B cell (primary cell): ENCODE data around the gene SCUBE1. TPM values are rescaled to one million over a fixed set of nuclear protein-coding genes. Genes with fewer than 3 reads are reported as not detected.

ENCODE experiments used
- ATAC-seq: fragments of 200-7000 bp; cut with Tn5 transposase; one replicate; pipeline ENCODE4 v1.10.0; 2021; ENCODE audit warnings: low read depth, mild to moderate bottlenecking, moderate number of reproducible peaks, moderate library complexity
- CTCF ChIA-PET: fragments of 350-600 bp; sonication (Branson Sonifier 250); formaldehyde crosslinking; loops from one replicate; lab custom pipeline; 2021; ENCODE audit warnings: antibody characterized with exemption, inconsistent platforms; lab: Charles Lee
- POLR2A ChIA-PET: fragments of 350-600 bp; sonication (Branson Sonifier 250); formaldehyde crosslinking; loops from one replicate; lab custom pipeline; 2021; ENCODE audit warnings: antibody characterized with exemption; lab: Charles Lee
- DNase-seq: peaks from one replicate; pipeline ENCODE4 v3.0.0; 2013
- H2AFZ ChIP-seq: 2 replicates; pipeline ENCODE4 v1.6.1; 2012; ENCODE audit warnings: mild to moderate bottlenecking, low read depth, low read length; ENCODE audit not compliant: insufficient read depth, poor library complexity, severe bottlenecking
- H3K27ac ChIP-seq, 2 donors: 1 replicate in 1 of 2; 2 replicates in 1 of 2; pipeline ENCODE4 v1.5.1; 2012 to 2013; ENCODE audit warnings: low read length in 2 of 2, mild to moderate bottlenecking in 2 of 2, moderate library complexity in 1 of 2
- H3K27me3 ChIP-seq, 4 experiments: fragments of 200-600 bp in 1 of 4; sonication (generic) in 1 of 4; replicated peaks in 1 of 4; 1 replicate in 2 of 4; 2 replicates in 2 of 4; pipeline versions ENCODE4 v1.6.1 to v1.7.0; 2013 to 2016; ENCODE audit warnings: low read length in 3 of 4, mild to moderate bottlenecking in 2 of 4, mixed read lengths in 1 of 4, moderate library complexity in 1 of 4; ENCODE audit not compliant: insufficient read depth in 4 of 4, control insufficient read depth in 3 of 4; ENCODE audit errors: control extremely low read depth in 1 of 4
- H3K36me3 ChIP-seq, 2 experiments: replicated peaks in 1 of 2; 1 replicate in 1 of 2; 2 replicates in 1 of 2; pipeline versions ENCODE4 v1.6.1 to v1.7.1; 2013; ENCODE audit warnings: low read length in 1 of 2; ENCODE audit not compliant: insufficient read depth in 2 of 2, control insufficient read depth in 1 of 2; ENCODE audit errors: control extremely low read depth in 1 of 2, extremely low read depth in 1 of 2
- H3K4me1 ChIP-seq, 2 donors: fragments of 200-600 bp in 1 of 2; sonication (generic) in 1 of 2; 1 replicate in 1 of 2; 2 replicates in 1 of 2; pipeline versions ENCODE4 v1.5.1 to v1.6.1; 2013 to 2017; ENCODE audit warnings: low read length in 2 of 2; ENCODE audit not compliant: control insufficient read depth in 2 of 2, insufficient read depth in 2 of 2
- H3K4me2 ChIP-seq: replicated peaks from 2 replicates; pipeline ENCODE3; 2012; ENCODE audit warnings: mild to moderate bottlenecking, low read depth, low read length; ENCODE audit not compliant: poor library complexity, severe bottlenecking
- H3K4me3 ChIP-seq, 5 experiments: fragments of 200-600 bp in 1 of 5; sonication (generic) in 1 of 5; 1 replicate in 3 of 5; 2 replicates in 2 of 5; pipeline versions ENCODE4 v1.5.1 to v1.7.0; 2011 to 2016; ENCODE audit warnings: low read length in 4 of 5, mild to moderate bottlenecking in 4 of 5, low read depth in 2 of 5, control low read depth in 1 of 5, moderate library complexity in 1 of 5; ENCODE audit not compliant: insufficient read depth in 1 of 5; ENCODE audit errors: control extremely low read depth in 1 of 5, extremely low read depth in 1 of 5
- H3K79me2 ChIP-seq: fragments of 200-600 bp; sonication (generic); one replicate; pipeline ENCODE4 v1.6.0; 2016; ENCODE audit warnings: low read length; ENCODE audit not compliant: control insufficient read depth, insufficient read depth
- H3K9ac ChIP-seq: fragments of 200-600 bp; sonication (generic); 2 replicates; pipeline ENCODE4 v1.6.1; 2017; ENCODE audit warnings: mild to moderate bottlenecking, low read length, moderate library complexity
- H3K9me3 ChIP-seq, 3 donors: one replicate each; pipeline versions ENCODE4 v1.6.1 to v1.7.1; 2013; ENCODE audit warnings: low read length in 2 of 3; ENCODE audit not compliant: control insufficient read depth in 2 of 3, insufficient read depth in 1 of 3; ENCODE audit errors: control extremely low read depth in 1 of 3
- H4K20me1 ChIP-seq: 2 replicates; pipeline ENCODE4 v1.6.0; 2012; ENCODE audit warnings: mild to moderate bottlenecking, low read length; ENCODE audit not compliant: insufficient read depth, control insufficient read depth, poor library complexity, severe bottlenecking
- H3K27ac Mint-ChIP-seq: one replicate; pipeline ENCODE4 v1.8.0; 2021; ENCODE audit warnings: mixed read lengths
- H3K27me3 Mint-ChIP-seq: one replicate; pipeline ENCODE4 v1.8.0; 2021; ENCODE audit warnings: mixed read lengths
- H3K4me1 Mint-ChIP-seq: one replicate; pipeline ENCODE4 v1.8.0; 2021; ENCODE audit warnings: mixed read lengths
- H3K4me3 Mint-ChIP-seq: one replicate; pipeline ENCODE4 v1.8.0; 2021; ENCODE audit warnings: mixed read lengths
- H3K9me3 Mint-ChIP-seq: one replicate; pipeline ENCODE4 v1.8.0; 2022; ENCODE audit warnings: mixed read lengths; ENCODE audit not compliant: insufficient read depth
- CTCF ChIP-seq: fragments of 200-600 bp; IDR thresholded peaks from one replicate; pipeline ENCODE4 v1.8.0; 2022; ENCODE audit warnings: antibody characterized with exemption, mild to moderate bottlenecking
- EZH2 ChIP-seq: IDR thresholded peaks from 2 replicates; pipeline ENCODE4 v1.6.1; 2012; ENCODE audit warnings: borderline replicate concordance, low read depth, mild to moderate bottlenecking, moderate library complexity, low read length; ENCODE audit not compliant: insufficient read depth, poor library complexity, severe bottlenecking
- WGBS: methylation state at CpG from one replicate; pipeline ENCODE4 v1.1.5; 2013; ENCODE audit warnings: missing lambda C conversion rate; ENCODE audit not compliant: insufficient coverage; 5-methylcytosine and 5-hydroxymethylcytosine counted together
- intact Hi-C: fragments of 100-400 bp; cut with micrococcal nuclease; formaldehyde crosslinking; loops from one replicate; pipeline ENCODE4 v1.10.0; 2022
- polyA plus RNA-seq: library from polyadenylated mRNA; depleted of rRNA; stranded (reverse); fragments of >200 nt; gene quantifications from 2 replicates; pipeline ENCODE4 v1.2.3, GENCODE V29; 2012
- total RNA-seq, 2 donors: library from RNA; stranded (reverse); fragments of 120-200 nt in 1 of 2; gene quantifications; 1 replicate in 1 of 2; 2 replicates in 1 of 2; pipeline versions ENCODE4 v1.2.3 to v1.2.4, GENCODE V29; 2013 to 2022

The SCUBE1 gene
- total and polyA plus RNA-seq, 2 donors (not counting 1 experiment from before 2014, with no cell fraction given), result not detected

- no peak overlapping the region for H3K4me3 Mint-ChIP-seq
- ATAC-seq, result no peak
- Histone ChIP-seq H3K9ac (no peak overlapping the region), H2AFZ (no peak overlapping the region), H3K79me2 (no peaks in the 10 kb centered on the region), H4K20me1 (peaks cover 23% of the 10 kb centered on the region), H3K36me3 (peaks cover 0 to 5% of the 10 kb centered on the region in 2 experiments), H3K4me2 (no peak overlapping the region), H3K9me3 (no peaks in the 10 kb centered on the region), H3K4me1 (peaks cover 0 to 8% of the 10 kb centered on the region in 2 donors), H3K27me3 (no peaks in the 10 kb centered on the region), H3K27ac (no peak overlapping the region), H3K4me3 (no peak overlapping the region)
- peaks cover 14% of the 10 kb centered on the region for H3K4me1 Mint-ChIP-seq
- no peak overlapping the region for H3K27ac Mint-ChIP-seq
- TF ChIP-seq CTCF, result no peak
- no peak for TF ChIP-seq EZH2
- POLR2A ChIA-PET, result interaction anchor here (0.6 kb wide), 1 partner anchor 1120 kb away, joined by 3 read pairs; no protein-coding TSS in a partner anchor
- no peak for DNase-seq
- intact Hi-C loops, result no loop called here
- H3K9me3 Mint-ChIP-seq, result no peaks in the 10 kb centered on the region
- 96% methylated on average over 22 of the region's 24 CpGs for WGBS
- CTCF ChIA-PET, result no interaction called here
- H3K27me3 Mint-ChIP-seq, result no peaks in the 10 kb centered on the region
Measured at GRCh38 chr22:43158778-43159483, 184.2 kb downstream of the SCUBE1 start.

- H3K27ac ChIP-seq, result no peak overlapping the region
- Mint-ChIP-seq H3K4me3 (no peak overlapping the region), H3K9me3 (no peaks in the 10 kb centered on the region), H3K27ac (no peak overlapping the region), H3K27me3 (no peaks in the 10 kb centered on the region), H3K4me1 (peaks cover 12% of the 10 kb centered on the region)
- H3K9ac ChIP-seq, result no peak overlapping the region
- H3K36me3 ChIP-seq, result peaks cover 0 to 5% of the 10 kb centered on the region in 2 experiments
- CTCF ChIA-PET, result no interaction called here
- ATAC-seq, result no peak
- H3K27me3 ChIP-seq, result no peaks in the 10 kb centered on the region
- H3K4me1 ChIP-seq, result peaks cover 1 to 8% of the 10 kb centered on the region in 2 donors
- no peak overlapping the region for H3K4me3 ChIP-seq
- POLR2A ChIA-PET, result interaction anchor here (0.6 kb wide), 1 partner anchor 516 kb away, joined by 3 read pairs; no protein-coding TSS in a partner anchor
- intact Hi-C loops, result no loop called here
- no peak overlapping the region for H3K4me2 ChIP-seq
- no peaks in the 10 kb centered on the region for H3K9me3 ChIP-seq
- DNase-seq, result no peak
- no peak for TF ChIP-seq CTCF
- TF ChIP-seq EZH2, result no peak
- H3K79me2 ChIP-seq, result no peaks in the 10 kb centered on the region
- H2AFZ ChIP-seq, result no peak overlapping the region
- 86% methylated on average over 9 of the region's 9 CpGs for WGBS
- H4K20me1 ChIP-seq, result peaks cover 23% of the 10 kb centered on the region
Measured at GRCh38 chr22:43157874-43158546, 185.2 kb downstream of the SCUBE1 start.
